Esophagus mucosa (tissue), 1 donor: ENCODE measurements around the gene MAPKAPK2. TPM values are rescaled to one million over a fixed set of nuclear protein-coding genes. Genes with fewer than 3 reads are reported as not detected.
"Not testable (repeated sequence)": the region's sequence is repeated elsewhere in the genome, so short reads cannot be mapped to it uniquely, and the experiment has no call there.

Source experiments
- ATAC-seq: fragments of 200-7000 bp; cut with Tn5 transposase; one replicate; pipeline ENCODE4 v1.9.1; 2020
- total RNA-seq: library from RNA; stranded (reverse); gene quantifications from one replicate; pipeline ENCODE4 v1.2.4, GENCODE V29; 2023
- donor health status: DM: yes; HTN: yes; CAD: no.

The MAPKAPK2 gene
- 47.3 TPM for total RNA-seq

DNA sequence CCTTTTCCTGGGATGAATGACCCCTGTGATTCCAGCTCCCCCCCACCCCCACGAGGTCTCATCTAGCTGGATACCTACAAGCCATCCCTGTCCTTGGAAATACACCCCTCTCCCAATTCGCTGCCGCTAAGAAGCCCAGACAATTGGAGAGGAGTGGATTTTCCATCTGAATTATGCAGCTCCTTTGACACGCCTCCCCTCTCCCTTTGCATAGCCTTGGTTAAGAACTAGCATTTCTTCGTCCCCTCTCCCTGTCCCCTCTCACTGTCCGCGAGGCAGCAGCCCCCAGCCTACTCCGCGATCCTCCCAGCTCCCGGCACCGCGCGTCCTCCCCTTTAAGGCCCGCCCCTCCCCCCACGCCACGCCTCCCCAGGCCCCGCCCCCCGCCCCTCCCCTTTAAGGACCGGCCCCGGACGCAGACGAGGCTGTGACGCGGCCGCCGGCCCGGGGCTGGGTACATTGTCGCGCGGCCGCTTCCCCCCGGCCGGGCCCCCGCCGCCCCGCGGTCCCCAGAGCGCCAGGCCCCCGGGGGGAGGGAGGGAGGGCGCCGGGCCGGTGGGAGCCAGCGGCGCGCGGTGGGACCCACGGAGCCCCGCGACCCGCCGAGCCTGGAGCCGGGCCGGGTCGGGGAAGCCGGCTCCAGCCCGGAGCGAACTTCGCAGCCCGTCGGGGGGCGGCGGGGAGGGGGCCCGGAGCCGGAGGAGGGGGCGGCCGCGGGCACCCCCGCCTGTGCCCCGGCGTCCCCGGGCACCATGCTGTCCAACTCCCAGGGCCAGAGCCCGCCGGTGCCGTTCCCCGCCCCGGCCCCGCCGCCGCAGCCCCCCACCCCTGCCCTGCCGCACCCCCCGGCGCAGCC, at the start of gene MAPKAPK2:
MAPKAPK2 (plus strand) TSS at position 428 of the 856 bp plus-strand sequence; CDS start at position 753, 325 bp downstream.
- ATAC-seq: peak; percentile 83

- peak; percentile 99 for ATAC-seq
Observed at GRCh38 chr1:206635080-206635977, 49.4 kb upstream of the MAPKAPK2 start, which contains the start of gene DYRK3. Gene DYRK3 (plus strand): TSS chr1:206635536. CDS start chr1:206635704, 168 bp downstream.

DNA sequence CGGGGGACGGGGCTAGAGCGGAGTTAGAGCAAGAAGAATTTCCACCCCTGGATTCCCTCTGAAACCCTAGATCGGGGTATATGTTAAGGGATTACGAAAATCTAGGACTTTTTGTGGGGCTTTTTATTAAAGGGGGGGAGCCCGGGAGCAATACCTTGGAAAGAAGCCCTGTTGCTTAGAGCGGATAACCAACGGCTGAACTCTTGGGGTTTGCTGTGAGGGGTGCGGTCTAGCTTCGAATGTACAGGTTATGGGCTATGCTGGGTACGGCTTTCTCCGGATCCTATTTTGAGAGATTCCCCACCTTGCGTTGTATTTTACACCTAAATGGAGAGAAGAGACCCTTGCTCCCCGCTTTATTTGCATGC, 48.7 kb upstream of the MAPKAPK2 start:
- no peak for ATAC-seq

DNA sequence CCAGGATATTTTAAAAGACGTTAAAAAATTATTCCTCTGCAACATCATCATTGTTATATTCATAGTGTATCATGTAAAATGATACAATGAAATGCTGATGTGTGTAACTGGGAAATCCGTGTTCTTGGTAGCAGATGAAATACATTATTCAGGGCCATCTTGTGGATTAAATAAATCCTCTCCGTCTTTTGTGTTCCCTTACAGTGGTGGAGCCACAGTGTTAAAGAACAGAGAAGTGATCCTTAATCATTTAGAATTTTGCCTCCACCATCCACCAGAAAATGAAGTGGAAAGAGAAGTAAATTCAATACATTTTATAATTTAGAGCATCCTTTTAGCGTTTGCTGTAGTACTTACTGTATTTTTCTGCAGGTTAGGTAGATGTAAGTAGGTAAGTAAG, 48.0 kb upstream of the MAPKAPK2 start:
- no peak for ATAC-seq

- no peak for ATAC-seq
Observed at GRCh38 chr1:206637605-206638004, 47.1 kb upstream of the MAPKAPK2 start.

DNA sequence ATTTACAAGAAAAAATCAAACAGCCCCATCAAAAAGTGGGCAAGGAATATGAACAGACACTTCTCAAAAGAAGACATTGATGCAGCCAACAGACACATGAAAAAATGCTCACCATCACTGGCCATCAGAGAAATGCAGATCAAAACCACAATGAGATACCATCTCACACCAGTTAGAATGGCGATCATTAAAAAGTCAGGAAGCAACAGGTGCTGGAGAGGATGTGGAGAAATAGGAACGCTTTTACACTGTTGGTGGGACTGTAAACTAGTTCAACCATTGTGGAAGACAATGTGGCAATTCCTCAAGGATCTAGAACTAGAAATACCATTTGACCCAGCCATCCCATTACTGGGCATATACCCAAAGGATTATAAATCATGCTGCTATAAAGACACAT, 42.6 kb upstream of the MAPKAPK2 start:
- not testable (repeated sequence) for ATAC-seq

DNA sequence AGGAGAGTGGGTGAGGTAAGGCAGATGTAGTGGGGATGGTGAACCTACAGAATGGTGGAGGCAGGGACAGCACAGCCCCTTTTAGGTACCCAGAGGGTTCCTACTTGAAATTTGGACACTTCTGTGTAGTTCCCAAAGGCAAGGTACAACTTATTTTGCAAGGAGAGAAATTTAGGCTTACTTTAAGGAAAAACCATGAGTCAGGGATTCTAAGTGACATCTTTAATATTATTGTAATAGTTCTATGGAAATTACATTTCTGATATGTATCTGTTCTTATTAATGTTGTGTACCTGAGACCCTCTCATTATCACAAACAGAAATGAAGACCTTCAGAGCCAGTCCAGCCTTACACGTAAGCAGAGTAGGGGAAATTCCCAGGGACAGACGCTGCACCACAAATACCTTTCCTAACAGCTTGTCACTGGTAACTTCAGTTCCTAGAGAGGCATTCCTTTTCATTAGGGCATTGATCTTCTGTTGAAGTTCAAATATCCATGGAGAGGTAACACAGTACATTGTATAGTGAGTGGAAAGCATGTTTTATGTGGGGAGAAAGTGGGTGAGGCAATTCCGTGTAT, 41.5 kb upstream of the MAPKAPK2 start:
- no peak for ATAC-seq

DNA sequence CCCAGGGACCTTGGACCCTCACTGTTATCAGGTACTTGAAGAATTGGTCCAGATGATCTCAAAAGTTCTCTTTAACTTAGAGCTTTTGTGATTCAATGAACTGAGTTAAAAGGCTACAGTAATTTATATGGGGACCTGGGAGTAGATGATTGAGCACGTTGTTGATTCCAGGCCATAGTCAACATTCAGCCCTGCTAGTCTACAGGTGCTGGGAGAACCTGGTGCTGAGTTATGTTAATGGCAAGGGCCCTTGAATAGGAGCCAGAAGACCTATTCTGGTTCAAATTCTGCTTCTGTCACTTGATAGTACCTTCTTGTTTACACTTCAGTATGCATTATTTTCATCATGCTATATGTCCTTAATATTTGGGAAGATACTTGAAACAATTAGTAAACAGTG, 38.2 kb upstream of the MAPKAPK2 start:
- no peak for ATAC-seq

- ATAC-seq: no peak
Observed at GRCh38 chr1:206647224-206647623, 37.5 kb upstream of the MAPKAPK2 start.

GRCh38 chr1:206649261-206649921, 35.3 kb upstream of the MAPKAPK2 start:
- ATAC-seq: no peak

GRCh38 chr1:206651014-206651413, 33.7 kb upstream of the MAPKAPK2 start:
- no peak for ATAC-seq

GRCh38 chr1:206651958-206652890, 32.5 kb upstream of the MAPKAPK2 start:
- ATAC-seq: peak; percentile 42

DNA sequence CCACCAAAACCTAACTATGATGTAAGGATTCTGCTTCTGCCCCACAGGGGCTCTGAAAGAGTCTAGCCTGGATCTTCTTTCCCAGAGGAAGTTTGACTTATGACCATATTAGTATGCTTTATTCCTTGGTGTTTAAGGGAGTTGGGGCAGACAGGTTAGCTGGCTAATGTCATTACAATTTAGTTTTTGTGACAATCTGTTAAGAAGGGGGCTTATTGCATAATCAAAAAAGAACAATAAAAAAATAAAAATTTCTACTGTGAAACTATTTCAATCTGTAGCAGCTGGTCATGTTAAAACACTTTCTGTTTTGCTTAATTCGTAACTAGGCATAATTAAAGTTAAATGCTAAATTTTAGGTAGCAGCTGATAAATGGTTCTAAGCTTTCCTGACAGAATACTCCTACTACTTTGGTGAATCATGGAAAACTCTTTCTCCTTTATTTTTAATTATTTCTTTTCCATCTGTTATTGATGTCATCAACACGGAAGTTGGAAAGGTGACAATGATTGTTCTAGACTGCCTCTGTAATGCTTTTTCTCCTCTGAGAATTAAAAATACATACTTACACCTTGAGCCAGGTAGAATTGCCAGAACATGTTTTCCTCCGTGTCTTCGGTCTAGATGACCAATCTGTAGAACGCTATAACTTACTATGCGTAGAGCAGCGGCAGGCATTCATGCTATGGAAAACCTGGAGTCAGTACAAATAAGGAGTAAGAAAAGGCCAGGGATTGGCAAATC, 30.8 kb upstream of the MAPKAPK2 start:
- ATAC-seq: peak; percentile 81

DNA sequence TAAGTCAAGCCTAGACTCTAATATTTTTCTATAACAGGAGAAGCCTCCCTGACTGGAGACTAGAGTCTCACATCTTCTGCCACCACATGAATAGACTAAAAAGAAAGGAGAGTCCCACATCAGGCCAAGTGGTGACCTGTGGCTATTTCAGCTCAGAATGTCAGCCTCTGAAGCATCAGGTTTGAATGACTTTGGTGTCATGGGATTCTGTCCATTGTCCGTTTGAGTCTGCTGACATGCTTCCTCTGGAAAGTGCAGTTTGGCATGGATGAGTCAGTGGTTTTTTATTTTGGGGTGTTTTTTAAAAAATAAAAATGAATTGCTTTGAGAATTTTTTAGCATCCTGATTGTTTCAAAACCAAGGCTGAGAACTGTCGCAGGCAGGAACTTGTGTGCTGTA, 29.9 kb upstream of the MAPKAPK2 start:
- no peak for ATAC-seq

DNA sequence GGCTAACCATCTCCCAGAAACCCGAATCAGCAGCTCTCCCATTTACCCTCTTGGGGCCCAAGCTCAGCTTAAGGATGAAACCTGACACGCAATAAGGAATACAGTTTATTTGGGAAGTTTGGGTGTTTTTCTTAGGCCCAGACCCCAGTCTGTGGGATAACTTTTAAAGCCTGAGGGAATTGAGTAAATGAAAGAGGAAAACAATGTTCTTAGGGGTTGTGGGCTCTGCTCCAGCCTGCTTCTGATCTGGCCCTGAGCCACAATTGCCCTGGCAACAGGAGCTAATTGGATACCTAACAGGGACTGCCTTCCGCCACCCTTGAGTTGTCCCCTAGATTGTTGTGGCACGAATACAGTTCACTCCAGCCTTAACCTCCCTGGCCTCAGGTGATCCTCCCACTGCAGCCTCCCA, 29.2 kb upstream of the MAPKAPK2 start:
- ATAC-seq: no peak

DNA sequence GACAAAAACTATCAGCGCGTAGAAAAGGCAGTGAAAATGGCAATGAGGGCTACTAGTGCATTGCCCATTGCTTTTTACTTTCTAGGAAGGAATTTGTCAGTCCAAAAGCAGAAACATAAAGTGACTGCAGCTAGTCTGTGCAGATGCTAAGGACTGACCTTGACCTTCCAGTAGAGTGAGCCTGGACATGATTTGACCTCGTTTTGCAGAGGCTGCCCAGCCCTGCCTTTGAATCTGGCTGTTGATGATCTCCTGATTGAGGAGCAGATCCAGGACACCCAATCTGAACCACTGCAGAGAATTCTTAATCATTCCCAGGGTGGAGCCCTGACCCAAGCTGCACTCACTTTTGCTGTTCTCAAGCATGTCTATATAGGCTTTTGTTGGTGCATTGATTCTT, 27.8 kb upstream of the MAPKAPK2 start:
- ATAC-seq: no peak

GRCh38 chr1:206657751-206658150, 27.0 kb upstream of the MAPKAPK2 start:
- no peak for ATAC-seq

- ATAC-seq: no peak
Observed at GRCh38 chr1:206658264-206658980, 26.3 kb upstream of the MAPKAPK2 start.

DNA sequence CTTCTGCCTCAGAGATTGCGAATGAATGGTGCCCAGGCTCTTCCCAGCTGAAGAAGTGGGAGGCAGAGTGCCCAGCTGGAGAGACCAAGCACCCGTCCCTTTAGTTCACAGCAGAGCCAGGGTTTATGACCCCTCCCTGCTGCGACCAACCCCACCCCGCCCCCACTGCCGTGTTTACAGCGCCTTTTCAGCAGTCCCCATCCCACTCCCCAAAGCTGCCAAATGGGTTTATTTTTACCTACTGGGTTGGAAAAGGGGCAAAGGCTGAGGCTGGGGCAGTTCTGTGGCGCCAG, 25.8 kb upstream of the MAPKAPK2 start:
- ATAC-seq: no peak

DNA sequence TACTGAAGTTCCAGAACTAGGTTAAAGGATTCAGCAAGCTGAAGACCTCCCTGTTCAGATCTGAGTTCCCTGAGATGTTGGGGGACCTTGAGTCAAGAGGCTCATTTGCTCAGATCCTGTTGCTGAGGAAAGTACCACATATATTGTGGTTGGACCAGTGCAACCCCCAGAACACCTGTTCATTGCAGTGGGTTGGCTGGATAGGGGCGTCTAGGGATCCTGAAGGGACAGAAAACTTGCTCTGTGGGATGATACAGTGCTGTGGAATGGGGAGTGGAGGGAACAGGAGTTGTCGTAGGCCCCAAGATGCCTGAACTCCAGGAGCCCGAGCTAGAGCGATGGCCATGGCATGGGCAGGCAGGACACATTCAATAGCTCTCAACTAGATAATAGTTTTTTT, 24.6 kb upstream of the MAPKAPK2 start:
- no peak for ATAC-seq
